SK-N-MC (cell line): ENCODE measurements around the gene KCNJ6.
"Not testable (repeated sequence)": the region's sequence is repeated elsewhere in the genome, so short reads cannot be mapped to it uniquely, and the experiment has no call there.

Source experiments
- DNase-seq: peaks from one replicate; pipeline ENCODE4 v3.0.0-alpha.2; 2011; ENCODE audit warnings: low read depth, low spot score
- H3K27ac ChIP-seq: fragments of 200-600 bp; sonication (generic); 2 replicates; pipeline ENCODE4 v1.5.1; 2016; ENCODE audit warnings: mixed run types
- H3K36me3 ChIP-seq: fragments of 200-600 bp; sonication (generic); 2 replicates; pipeline ENCODE4 v1.6.1; 2017; ENCODE audit warnings: antibody characterized with exemption, low read length, mixed read lengths; ENCODE audit not compliant: insufficient read depth
- H3K4me3 ChIP-seq: fragments of 200-600 bp; sonication (generic); 2 replicates; pipeline ENCODE4 v1.5.1; 2016
- H3K9ac ChIP-seq: fragments of 200-600 bp; sonication (generic); 2 replicates; pipeline ENCODE4 v1.8.0; 2017; ENCODE audit warnings: mixed run types, mixed read lengths; ENCODE audit not compliant: insufficient read length
- H3K9me3 ChIP-seq: fragments of 200-600 bp; sonication (generic); 2 replicates; pipeline ENCODE4 v1.6.1; 2017; ENCODE audit warnings: low read depth, mild to moderate bottlenecking, antibody characterized with exemption, low read length, moderate library complexity, mixed read lengths
- EZH2 ChIP-seq: fragments of 200-600 bp; sonication (generic); IDR thresholded peaks from one replicate; pipeline ENCODE4 v1.6.1; 2017; ENCODE audit warnings: antibody characterized with exemption
- FOXP2 ChIP-seq: optimal IDR thresholded peaks from 2 replicates; pipeline ENCODE3; 2011; ENCODE audit warnings: mild to moderate bottlenecking, moderate library complexity; ENCODE audit not compliant: insufficient read depth; ENCODE audit errors: extremely low read length, control extremely low read depth
- POLR2AphosphoS5 ChIP-seq: IDR thresholded peaks from 2 replicates; pipeline ENCODE4 v1.6.1; 2012; ENCODE audit warnings: mild to moderate bottlenecking, low read depth, low read length, borderline replicate concordance

KCNJ6 gene

GRCh38 chr21:37578471-37579126 is 337.7 kb downstream of the KCNJ6 start:
- no peak for DNase-seq
- Histone ChIP-seq H3K9me3 (no peaks in the 10 kb centered on the region), H3K36me3 (no peaks in the 10 kb centered on the region), H3K27ac (no peak overlapping the region), H3K4me3 (no peak overlapping the region), H3K9ac (no peak overlapping the region)
- TF ChIP-seq EZH2 (no peak), FOXP2 (no peak), POLR2AphosphoS5 (no peak)

- not testable (repeated sequence) for H3K36me3 ChIP-seq, H3K27ac ChIP-seq, H3K9me3 ChIP-seq, DNase-seq, H3K9ac ChIP-seq, H3K4me3 ChIP-seq
Measured at GRCh38 chr21:37576929-37577328, 339.3 kb downstream of the KCNJ6 start.

GRCh38 chr21:37575580-37575979 is 340.7 kb downstream of the KCNJ6 start:
- H3K4me3 ChIP-seq = no peak overlapping the region
- no peak for DNase-seq
- no peak overlapping the region for H3K9ac ChIP-seq
- no peaks in the 10 kb centered on the region for H3K36me3 ChIP-seq
- no peaks in the 10 kb centered on the region for H3K9me3 ChIP-seq
- TF ChIP-seq EZH2 = no peak
- TF ChIP-seq POLR2AphosphoS5 = no peak
- TF ChIP-seq FOXP2 = no peak
- H3K27ac ChIP-seq = no peak overlapping the region

GRCh38 chr21:37574751-37575150 is 341.5 kb downstream of the KCNJ6 start:
- no peak overlapping the region for H3K27ac ChIP-seq
- no peaks in the 10 kb centered on the region for H3K9me3 ChIP-seq
- TF ChIP-seq POLR2AphosphoS5 = no peak
- no peak for TF ChIP-seq EZH2
- TF ChIP-seq FOXP2 = no peak
- H3K36me3 ChIP-seq = no peaks in the 10 kb centered on the region
- H3K9ac ChIP-seq = no peak overlapping the region
- H3K4me3 ChIP-seq = no peak overlapping the region
- no peak for DNase-seq

GRCh38 chr21:37574316-37574715 is 341.9 kb downstream of the KCNJ6 start:
- Histone ChIP-seq H3K36me3 (no peaks in the 10 kb centered on the region), H3K4me3 (no peak overlapping the region), H3K27ac (no peak overlapping the region), H3K9ac (no peak overlapping the region), H3K9me3 (no peaks in the 10 kb centered on the region)
- DNase-seq = no peak
- TF ChIP-seq POLR2AphosphoS5 (no peak), EZH2 (no peak), FOXP2 (no peak)

- H3K36me3 ChIP-seq = no peaks in the 10 kb centered on the region
- H3K9ac ChIP-seq = no peak overlapping the region
- no peak overlapping the region for H3K27ac ChIP-seq
- DNase-seq = no peak
- H3K9me3 ChIP-seq = no peaks in the 10 kb centered on the region
- no peak overlapping the region for H3K4me3 ChIP-seq
- TF ChIP-seq EZH2 (no peak), POLR2AphosphoS5 (no peak), FOXP2 (no peak)
Measured at GRCh38 chr21:37571442-37571841, 344.8 kb downstream of the KCNJ6 start.

GRCh38 chr21:37568916-37569315 is 347.3 kb downstream of the KCNJ6 start:
- Histone ChIP-seq H3K27ac (no peak overlapping the region), H3K36me3 (no peaks in the 10 kb centered on the region), H3K4me3 (no peak overlapping the region), H3K9ac (no peak overlapping the region), H3K9me3 (no peaks in the 10 kb centered on the region)
- no peak for TF ChIP-seq POLR2AphosphoS5
- no peak for TF ChIP-seq FOXP2
- TF ChIP-seq EZH2 = no peak
- DNase-seq = no peak

GRCh38 chr21:37568415-37568814 is 347.8 kb downstream of the KCNJ6 start:
- Histone ChIP-seq H3K9me3 (no peaks in the 10 kb centered on the region), H3K4me3 (no peak overlapping the region), H3K9ac (no peak overlapping the region), H3K36me3 (no peaks in the 10 kb centered on the region), H3K27ac (no peak overlapping the region)
- TF ChIP-seq EZH2 (no peak), FOXP2 (no peak), POLR2AphosphoS5 (no peak)
- no peak for DNase-seq

GRCh38 chr21:37566790-37567615 is 349.3 kb downstream of the KCNJ6 start:
- DNase-seq = no peak
- Histone ChIP-seq H3K9ac (no peak overlapping the region), H3K4me3 (no peak overlapping the region), H3K27ac (no peak overlapping the region), H3K36me3 (no peaks in the 10 kb centered on the region), H3K9me3 (no peaks in the 10 kb centered on the region)
- TF ChIP-seq EZH2 (no peak), FOXP2 (no peak), POLR2AphosphoS5 (no peak)
